ENCODE data around the gene NEXMIF.
"Not testable (repeated sequence)": the region's sequence is repeated elsewhere in the genome, so short reads cannot be mapped to it uniquely, and the experiment has no call there.

NEXMIF gene

GRCh38 chrX:74800062-74800461, 125.2 kb downstream of the NEXMIF start:
- FAIRE-seq (no peak), DNase-seq (ENCODE audit: insufficient read length, low spot score) (no peak)

GRCh38 chrX:74797338-74797887, 127.8 kb downstream of the NEXMIF start:
- no peak for FAIRE-seq
- no peak for DNase-seq (ENCODE audit: insufficient read length, low spot score)

GRCh38 chrX:74788545-74789086, 136.6 kb downstream of the NEXMIF start:
- FAIRE-seq (no peak), DNase-seq (ENCODE audit: insufficient read length, low spot score) (no peak)

GRCh38 chrX:74784629-74785028, 140.6 kb downstream of the NEXMIF start:
- DNase-seq (ENCODE audit: insufficient read length, low spot score): no peak
- FAIRE-seq: peak; percentile 33

GRCh38 chrX:74781507-74782034, 143.7 kb downstream of the NEXMIF start:
- FAIRE-seq: no peak
- no peak for DNase-seq (ENCODE audit: insufficient read length, low spot score)

- DNase-seq (ENCODE audit: insufficient read length, low spot score) (no peak), FAIRE-seq (no peak)
Measured at GRCh38 chrX:74779175-74779574, 146.1 kb downstream of the NEXMIF start.

- FAIRE-seq (no peak), DNase-seq (ENCODE audit: insufficient read length, low spot score) (no peak)
Measured at GRCh38 chrX:74774988-74775387, 150.3 kb downstream of the NEXMIF start.

GRCh38 chrX:74736450-74736849, 188.8 kb downstream of the NEXMIF start:
- DNase-seq (ENCODE audit: insufficient read length, low spot score) (no peak), FAIRE-seq (no peak)

GRCh38 chrX:74705269-74705668, 220.0 kb downstream of the NEXMIF start:
- FAIRE-seq (no peak), DNase-seq (ENCODE audit: insufficient read length, low spot score) (no peak)

- not testable (repeated sequence) for FAIRE-seq; DNase-seq (ENCODE audit: insufficient read length, low spot score)
Measured at GRCh38 chrX:74701343-74701742, 223.9 kb downstream of the NEXMIF start.

GRCh38 chrX:74684466-74684865, 240.8 kb downstream of the NEXMIF start:
- FAIRE-seq: no peak
- DNase-seq (ENCODE audit: insufficient read length, low spot score): no peak
